Immature natural killer cell (primary cell): ENCODE measurements around the gene TXNIP. TPM values are rescaled to one million over a fixed set of nuclear protein-coding genes. Genes with fewer than 3 reads are reported as not detected.

Experiments
- DNase-seq, 3 donors: peaks; one replicate each; pipeline ENCODE4 v3.0.0; 2022; ENCODE audit warnings: mixed read lengths in 1 of 3
- H3K27ac Mint-ChIP-seq, 6 donors: one replicate each; pipeline ENCODE4 v1.8.0; 2020; ENCODE audit warnings: mixed read lengths in 6 of 6, mild to moderate bottlenecking in 5 of 6, inconsistent platforms in 4 of 6, moderate library complexity in 3 of 6
- H3K27me3 Mint-ChIP-seq, 3 donors: one replicate each; pipeline ENCODE4 v1.8.0; 2020 to 2021; ENCODE audit warnings: low read depth in 3 of 3, mild to moderate bottlenecking in 3 of 3, mixed read lengths in 3 of 3, moderate library complexity in 3 of 3, inconsistent platforms in 1 of 3
- H3K36me3 Mint-ChIP-seq, 3 donors: one replicate each; pipeline ENCODE4 v1.8.0; 2020; ENCODE audit warnings: mixed read lengths in 3 of 3, inconsistent platforms in 2 of 3, mild to moderate bottlenecking in 2 of 3
- H3K4me1 Mint-ChIP-seq, 2 donors: one replicate each; pipeline ENCODE4 v1.8.0; 2020; ENCODE audit warnings: inconsistent platforms in 2 of 2, mild to moderate bottlenecking in 2 of 2, mixed read lengths in 2 of 2, moderate library complexity in 1 of 2
- H3K4me3 Mint-ChIP-seq, 5 donors: one replicate each; pipeline ENCODE4 v1.8.0; 2020; ENCODE audit warnings: mild to moderate bottlenecking in 5 of 5, mixed read lengths in 5 of 5, inconsistent platforms in 3 of 5, moderate library complexity in 3 of 5
- H3K9me3 Mint-ChIP-seq, 6 donors: one replicate each; pipeline ENCODE4 v1.8.0; 2020; ENCODE audit warnings: mild to moderate bottlenecking in 6 of 6, mixed read lengths in 6 of 6, inconsistent platforms in 4 of 6, moderate library complexity in 3 of 6
- polyA plus RNA-seq, 3 donors: library from polyadenylated mRNA; unstranded; fragments of 300-500 nt; fragmentation: Illumina TruSeq; gene quantifications; one replicate each; pipeline ENCODE4 v1.2.3, GENCODE V29; 2021

The TXNIP gene
- polyA plus RNA-seq, 3 donors from 2014 or later, result 3,408 to 4,367 (median 4,229) TPM

DNA sequence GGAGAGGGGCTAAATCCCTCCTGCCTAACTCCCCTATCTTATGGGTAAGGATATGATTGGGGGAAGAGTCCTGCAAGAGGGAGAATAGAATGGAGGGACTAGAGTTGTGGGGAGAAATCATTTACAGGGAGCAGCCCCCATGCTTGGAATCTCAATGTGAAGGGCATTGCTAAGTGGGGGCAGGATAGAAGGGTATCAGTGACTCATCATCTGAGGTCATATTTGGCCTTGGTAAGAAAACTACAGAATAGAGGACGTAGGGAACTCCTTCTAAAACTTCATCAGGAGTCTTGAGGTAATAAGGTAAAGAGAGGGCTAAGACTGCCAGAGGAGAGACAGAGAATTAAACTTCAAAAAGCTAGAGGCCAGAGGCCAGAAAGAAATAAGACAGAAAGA lies 24.7 kb upstream of the TXNIP start:
- peaks cover 0 to 1% (median 0%) of the 10 kb centered on the region in 6 donors for H3K9me3 Mint-ChIP-seq
- H3K36me3 Mint-ChIP-seq, result peaks cover 0 to 4% (median 0%) of the 10 kb centered on the region in 3 donors
- no peak overlapping the region for H3K27ac Mint-ChIP-seq
- DNase-seq, result no peak
- peaks cover 7 to 35% (median 13%) of the 10 kb centered on the region in 3 donors for H3K27me3 Mint-ChIP-seq
- H3K4me3 Mint-ChIP-seq, result no peak overlapping the region
- peaks cover 3 to 5% of the 10 kb centered on the region in 2 donors for H3K4me1 Mint-ChIP-seq

DNA sequence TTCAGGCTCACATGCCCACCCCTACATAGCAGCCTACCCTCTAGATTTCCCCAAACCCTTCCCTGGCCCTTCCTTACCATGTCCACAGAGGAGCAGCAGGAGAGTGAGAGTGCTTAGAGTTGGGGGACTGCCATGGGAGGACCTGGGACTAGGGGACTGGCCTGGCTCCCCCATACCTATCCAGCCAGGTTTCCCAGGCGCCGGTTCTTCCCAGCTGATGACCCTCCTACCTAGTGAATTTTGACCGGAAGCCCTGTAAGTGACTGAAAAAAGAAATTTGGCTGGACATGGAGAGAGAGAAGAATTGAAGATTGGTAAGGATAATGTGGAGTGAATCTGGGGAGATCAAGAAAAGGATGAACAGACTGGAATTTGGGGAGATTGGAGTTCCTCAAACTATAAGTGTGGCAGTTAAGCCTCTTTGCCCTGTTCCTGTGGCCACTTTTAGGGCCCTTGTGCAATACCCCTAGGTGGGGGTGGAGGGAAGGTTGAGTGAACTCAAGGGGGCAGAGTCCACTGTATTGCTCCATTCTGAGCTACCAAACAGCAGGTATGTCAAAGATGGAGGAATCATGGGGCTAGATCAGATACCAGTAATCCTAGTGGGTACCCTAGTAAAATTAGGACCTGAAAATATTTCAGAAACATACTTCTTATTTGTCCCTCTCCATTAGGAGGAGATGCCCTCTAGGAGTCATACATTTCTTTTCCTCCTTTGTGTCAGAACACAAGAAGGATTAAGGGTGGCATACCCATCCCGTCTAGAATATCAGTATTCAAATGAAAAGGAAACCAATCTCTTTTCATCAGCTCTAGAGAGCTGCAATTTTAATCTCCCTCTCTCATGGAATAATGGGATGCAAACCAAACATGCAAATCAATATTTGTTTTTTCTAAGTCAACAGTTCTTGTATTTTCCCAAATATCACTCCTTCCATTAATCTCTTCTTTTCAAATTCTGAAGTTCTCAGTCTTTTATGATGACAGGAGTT lies 24.0 kb upstream of the TXNIP start:
- Mint-ChIP-seq H3K27ac (peak overlapping the region in 1 of 6 donors; percentile 41), H3K27me3 (peaks cover 10 to 35% (median 13%) of the 10 kb centered on the region in 3 donors)

DNA sequence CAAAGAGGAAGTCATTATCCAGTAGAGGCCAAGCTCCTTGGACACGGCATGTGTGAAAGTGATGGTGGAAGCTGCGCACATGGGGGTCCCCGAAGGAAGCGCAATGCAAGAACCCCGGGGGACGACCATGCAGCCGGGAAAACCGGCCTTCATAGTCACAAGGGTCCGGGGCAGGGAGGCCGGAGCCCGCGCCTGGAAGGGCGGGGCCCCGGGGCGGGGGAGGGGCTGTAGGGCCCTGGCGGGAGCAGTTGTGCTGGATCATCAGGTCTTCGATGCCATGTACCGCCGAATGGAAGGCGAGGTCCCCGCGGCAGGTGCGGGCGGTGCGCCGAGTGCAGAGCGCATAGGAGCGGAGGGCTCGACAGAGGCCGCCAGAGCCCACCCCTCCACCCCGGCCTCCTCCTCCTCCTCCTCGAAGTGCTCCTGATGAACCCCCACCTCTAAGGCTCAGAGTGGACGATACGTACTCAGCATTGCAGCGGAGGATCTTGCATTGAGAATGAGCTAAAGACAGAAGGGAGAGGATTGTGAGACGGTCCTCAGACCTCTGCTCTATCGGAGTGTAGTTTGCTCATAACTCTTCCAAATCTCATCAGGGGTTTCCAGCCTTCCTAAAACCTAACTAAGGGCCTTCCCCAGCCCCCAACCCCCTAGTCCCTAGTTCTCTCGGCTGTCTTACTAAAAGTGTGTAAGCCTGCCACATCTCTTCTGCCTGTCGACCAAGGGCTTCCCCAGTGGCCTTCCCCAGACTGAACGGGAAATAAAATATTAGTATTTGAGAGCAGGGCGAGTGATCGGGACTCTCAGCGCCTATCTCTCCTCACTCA lies 23.1 kb upstream of the TXNIP start:
- Mint-ChIP-seq H3K4me3 (no peak overlapping the region), H3K4me1 (peaks cover 3 to 5% of the 10 kb centered on the region in 2 donors), H3K27me3 (peaks cover 12 to 33% (median 18%) of the 10 kb centered on the region in 3 donors)

More for the DNA sequence above, 24.0 kb upstream of the TXNIP start:
- no peak for DNase-seq
- Mint-ChIP-seq H3K4me3 (no peak overlapping the region), H3K4me1 (peaks cover 3 to 5% of the 10 kb centered on the region in 2 donors), H3K9me3 (peaks cover 0 to 1% (median 0%) of the 10 kb centered on the region in 6 donors), H3K36me3 (peaks cover 0 to 4% (median 0%) of the 10 kb centered on the region in 3 donors)

DNA sequence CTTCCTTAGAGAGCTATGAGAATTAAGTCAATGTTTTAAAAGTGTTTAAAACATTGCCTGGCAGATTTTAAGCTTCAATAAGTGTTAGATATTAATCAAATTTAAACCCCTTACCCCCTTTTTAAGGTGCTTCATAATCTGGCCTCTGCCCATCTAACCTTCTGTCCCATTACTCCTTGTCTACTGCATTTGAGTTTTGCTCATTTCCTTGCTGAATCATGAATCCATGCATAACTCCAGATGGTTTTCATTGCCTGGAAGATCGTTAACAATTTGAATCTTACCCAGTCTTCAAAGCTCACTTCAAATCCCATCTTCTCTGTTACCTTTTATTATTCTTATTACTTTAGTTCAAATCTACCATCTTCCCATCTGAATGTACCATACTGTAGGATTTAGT lies 20.5 kb upstream of the TXNIP start:
- peaks cover 16 to 32% (median 16%) of the 10 kb centered on the region in 3 donors for H3K27me3 Mint-ChIP-seq
- H3K36me3 Mint-ChIP-seq, result peaks cover 0 to 4% (median 0%) of the 10 kb centered on the region in 3 donors

More for the DNA sequence above, 23.1 kb upstream of the TXNIP start:
- Mint-ChIP-seq H3K27ac (no peak overlapping the region), H3K9me3 (peaks cover 0 to 1% (median 0%) of the 10 kb centered on the region in 6 donors), H3K36me3 (peaks cover 0 to 4% (median 0%) of the 10 kb centered on the region in 3 donors)
- DNase-seq, result no peak

DNA sequence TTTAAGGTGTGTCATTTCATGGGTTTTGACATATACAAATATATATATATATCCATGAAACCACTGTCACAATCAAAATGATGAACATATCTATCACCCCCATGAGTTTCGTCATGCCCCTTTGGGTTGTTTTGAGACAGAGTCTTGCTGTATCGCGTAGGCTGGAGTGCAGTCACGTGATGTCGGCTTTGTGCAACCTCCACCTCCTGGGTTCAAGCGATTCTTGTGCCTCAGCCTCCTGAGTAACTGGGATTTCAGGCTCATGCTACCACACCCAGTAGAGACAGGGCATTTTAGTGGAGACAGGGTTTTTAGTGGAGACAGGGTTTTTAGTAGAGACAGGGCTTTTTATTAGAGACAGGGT lies 17.2 kb upstream of the TXNIP start:
- H3K4me1 Mint-ChIP-seq, result peaks cover 4 to 7% of the 10 kb centered on the region in 2 donors
- no peak overlapping the region for H3K4me3 Mint-ChIP-seq
- no peak overlapping the region for H3K27ac Mint-ChIP-seq
- DNase-seq, result no peak
- H3K36me3 Mint-ChIP-seq, result no peaks in the 10 kb centered on the region
- peaks cover 0 to 1% (median 0%) of the 10 kb centered on the region in 6 donors for H3K9me3 Mint-ChIP-seq
- H3K27me3 Mint-ChIP-seq, result peaks cover 8 to 11% (median 10%) of the 10 kb centered on the region in 3 donors

More for the DNA sequence above, 20.5 kb upstream of the TXNIP start:
- DNase-seq, result no peak
- H3K4me3 Mint-ChIP-seq, result no peak overlapping the region
- H3K4me1 Mint-ChIP-seq, result peaks cover 6 to 12% of the 10 kb centered on the region in 2 donors
- H3K9me3 Mint-ChIP-seq, result peaks cover 0 to 1% (median 0%) of the 10 kb centered on the region in 6 donors
- H3K27ac Mint-ChIP-seq, result no peak overlapping the region

DNA sequence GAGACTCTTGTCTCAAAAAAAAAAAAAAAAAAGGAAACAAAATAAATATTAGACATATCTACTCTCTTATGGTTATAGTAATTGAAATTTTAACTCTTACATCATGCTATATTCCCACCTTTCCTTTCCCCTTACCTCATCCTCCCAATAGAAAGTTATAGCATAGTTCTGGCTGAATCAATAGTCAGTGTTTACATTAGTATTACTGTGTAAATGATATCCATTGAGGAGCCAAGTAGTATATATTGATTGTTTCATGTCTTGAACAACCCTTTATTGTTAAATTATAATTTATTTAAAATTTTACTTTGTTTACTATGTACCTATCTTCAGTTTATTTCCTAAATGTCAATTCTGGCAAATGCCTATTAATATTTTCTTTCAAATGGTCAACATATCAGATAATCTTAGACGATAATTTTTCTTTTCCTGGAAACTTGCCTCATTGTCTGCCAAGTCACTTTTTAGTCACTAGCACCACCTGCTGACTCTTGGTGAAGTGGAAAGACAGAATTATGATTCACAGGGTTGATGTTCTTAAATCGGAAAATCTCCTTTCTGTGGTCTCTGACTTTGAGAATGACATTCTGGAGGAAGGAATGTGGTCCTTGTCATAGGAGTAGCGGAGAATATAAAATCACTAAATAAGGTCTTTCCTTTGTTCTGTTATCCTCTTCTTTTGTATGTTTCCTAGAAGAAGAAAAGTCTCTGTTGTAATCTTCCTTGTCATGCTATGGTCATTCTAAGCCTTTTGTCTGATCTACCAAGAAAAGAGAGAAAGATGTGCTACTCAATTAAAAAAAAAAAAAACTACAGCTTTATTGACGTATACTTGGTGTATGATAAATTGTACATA lies 16.6 kb upstream of the TXNIP start:
- peak; percentile 63 to 74 (median 67) for DNase-seq
- Mint-ChIP-seq H3K4me1 (peaks cover 4 to 7% of the 10 kb centered on the region in 2 donors), H3K36me3 (no peaks in the 10 kb centered on the region)

DNA sequence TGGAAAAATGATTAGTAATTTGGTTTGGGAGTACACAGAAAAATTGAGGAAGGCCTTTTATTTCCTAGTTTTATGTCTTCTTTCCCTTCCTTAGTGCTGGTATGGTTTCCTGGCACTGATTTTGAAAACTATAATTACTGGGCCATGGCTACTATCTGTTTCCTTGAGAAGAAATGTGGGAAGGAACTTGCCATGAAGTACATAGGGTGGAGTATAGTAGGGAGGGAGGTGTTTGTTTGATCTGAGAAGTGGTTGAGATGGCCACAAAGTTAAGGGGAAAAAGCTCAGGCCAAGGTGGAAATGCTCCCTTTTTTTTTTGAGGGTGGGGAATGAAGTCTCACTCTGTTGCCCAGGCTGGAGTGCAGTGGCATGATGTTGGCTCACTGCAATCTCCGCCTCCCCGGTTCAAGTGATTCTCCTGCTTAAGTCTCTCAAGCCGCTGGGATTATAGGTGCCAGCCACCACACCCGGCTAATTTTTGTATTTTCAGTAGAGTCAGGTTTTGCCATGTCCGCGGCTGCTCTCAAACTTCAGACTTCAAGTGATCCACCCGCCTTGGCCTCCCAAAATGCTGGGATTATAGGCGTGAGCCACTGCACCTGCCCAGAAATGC lies 13.9 kb upstream of the TXNIP start:
- Mint-ChIP-seq H3K27ac (peak overlapping the region in 1 of 6 donors; percentile 78), H3K9me3 (no peaks in the 10 kb centered on the region), H3K27me3 (peaks cover 6 to 14% (median 9%) of the 10 kb centered on the region in 3 donors), H3K36me3 (peaks cover 0 to 4% (median 0%) of the 10 kb centered on the region in 3 donors), H3K4me3 (no peak overlapping the region), H3K4me1 (peaks cover 26 to 32% of the 10 kb centered on the region in 2 donors)
- DNase-seq, result no peak

More for the DNA sequence above, 16.6 kb upstream of the TXNIP start:
- peak overlapping the region in 1 of 5 donors; percentile 4 for H3K4me3 Mint-ChIP-seq
- no peak overlapping the region for H3K27ac Mint-ChIP-seq
- H3K9me3 Mint-ChIP-seq, result peaks cover 0 to 1% (median 0%) of the 10 kb centered on the region in 6 donors
- peaks cover 6 to 8% (median 8%) of the 10 kb centered on the region in 3 donors for H3K27me3 Mint-ChIP-seq

DNA sequence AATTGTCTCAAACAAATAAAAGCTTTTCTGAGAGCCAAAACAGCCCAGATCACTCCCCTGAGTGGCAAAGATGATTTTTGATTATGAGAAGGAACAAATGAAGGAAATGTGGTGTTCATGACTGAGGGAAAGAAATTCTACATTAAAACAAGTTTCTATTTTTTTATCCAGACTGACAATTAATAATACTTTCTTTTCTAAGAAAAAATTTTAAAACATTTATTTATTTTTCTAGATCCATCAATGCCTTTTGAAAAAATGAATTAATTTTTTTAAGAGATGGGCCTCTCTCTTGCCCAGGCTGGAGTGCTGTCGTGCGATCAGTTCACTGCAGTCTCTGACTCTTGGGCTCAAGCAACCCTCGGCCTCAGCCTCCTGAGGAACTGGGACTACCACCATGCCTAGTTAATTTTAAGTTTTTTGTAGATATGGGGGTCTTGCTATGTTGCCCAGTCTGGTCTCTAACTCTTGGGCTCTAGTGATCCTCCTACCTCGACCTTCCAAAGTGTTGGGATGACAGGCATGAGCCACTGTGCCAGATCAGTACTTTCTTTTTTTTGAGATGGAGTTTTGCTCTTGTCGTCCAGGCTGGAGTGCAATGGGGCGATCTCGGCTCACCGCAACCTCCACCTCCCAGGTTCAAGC lies 11.2 kb upstream of the TXNIP start:
- peak overlapping the region; percentile 73 to 91 (median 87) for H3K27ac Mint-ChIP-seq
- H3K4me3 Mint-ChIP-seq, result peak overlapping the region in 4 of 5 donors; percentile 69 to 86 (median 82)
- DNase-seq, result no peak
- H3K9me3 Mint-ChIP-seq, result no peaks in the 10 kb centered on the region
- H3K4me1 Mint-ChIP-seq, result peaks cover 27 to 33% of the 10 kb centered on the region in 2 donors
- peaks cover 0 to 4% (median 0%) of the 10 kb centered on the region in 3 donors for H3K36me3 Mint-ChIP-seq
- H3K27me3 Mint-ChIP-seq, result peaks cover 0 to 9% (median 5%) of the 10 kb centered on the region in 3 donors

DNA sequence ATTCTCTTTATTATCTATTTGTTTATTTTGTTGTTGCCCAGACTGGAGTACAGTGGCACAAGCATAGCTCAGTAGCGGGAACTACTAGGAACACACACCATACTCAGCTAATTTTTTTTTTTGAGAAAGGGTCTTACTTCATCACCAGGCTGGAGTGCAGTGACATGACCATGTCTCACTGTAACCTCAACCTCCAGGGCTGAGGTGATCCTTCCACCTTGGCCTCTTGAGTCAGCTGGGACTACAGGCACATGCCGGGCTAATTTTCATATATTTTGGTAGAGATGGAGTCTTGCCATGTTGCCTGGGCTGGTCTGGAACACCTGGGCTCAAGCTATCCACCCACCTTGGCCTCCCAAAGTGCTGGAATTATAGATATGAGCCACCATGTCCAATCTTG lies 5.3 kb upstream of the TXNIP start:
- Mint-ChIP-seq H3K9me3 (peaks cover 0 to 2% (median 0%) of the 10 kb centered on the region in 6 donors), H3K4me3 (peak overlapping the region in 1 of 5 donors; percentile 63), H3K4me1 (peaks cover 59 to 67% of the 10 kb centered on the region in 2 donors), H3K36me3 (peaks cover 0 to 4% (median 0%) of the 10 kb centered on the region in 3 donors), H3K27me3 (peaks cover 0 to 10% (median 7%) of the 10 kb centered on the region in 3 donors), H3K27ac (peak overlapping the region in 4 of 6 donors; percentile 79 to 88 (median 82))
- DNase-seq, result no peak

DNA sequence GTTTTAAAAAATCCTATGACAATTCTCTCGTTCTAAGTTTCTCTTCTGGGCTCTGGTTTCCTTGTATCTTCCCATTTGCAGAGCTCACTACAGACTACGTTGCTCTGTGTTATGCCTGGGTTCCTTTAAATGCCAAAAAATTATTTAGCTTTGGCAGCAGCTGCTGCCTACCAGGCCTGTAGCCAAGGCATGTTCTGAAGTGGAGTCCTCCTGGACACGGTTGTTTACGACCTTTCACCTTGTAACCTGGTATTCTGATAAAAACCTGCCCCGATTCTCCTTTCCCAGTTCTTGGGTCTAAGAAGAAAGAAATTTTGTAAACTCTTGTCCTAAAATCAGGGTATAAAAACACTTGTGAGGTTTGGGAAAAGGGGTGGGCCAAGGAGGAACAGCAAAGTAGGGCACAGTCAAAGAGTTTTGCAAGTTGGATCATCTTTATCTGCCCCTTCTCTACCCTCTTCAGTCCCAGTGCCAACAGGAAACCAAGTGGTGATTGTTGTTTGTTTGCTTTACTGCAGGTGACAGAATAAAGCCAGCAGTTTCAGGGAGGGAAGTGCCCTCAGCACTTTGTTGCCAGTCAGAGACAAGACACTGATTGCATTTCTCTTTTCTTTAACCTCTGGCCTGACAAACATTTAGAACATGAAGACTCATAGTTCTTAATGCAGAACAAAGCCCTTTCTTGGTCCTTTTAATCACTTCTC lies 3.1 kb upstream of the TXNIP start:
- Mint-ChIP-seq H3K9me3 (peaks cover 0 to 6% (median 0%) of the 10 kb centered on the region in 6 donors), H3K4me3 (peak overlapping the region; percentile 73 to 100 (median 98)), H3K27ac (peak overlapping the region; percentile 84 to 98 (median 96)), H3K27me3 (peaks cover under 1 to 12% (median 9%) of the 10 kb centered on the region in 3 donors), H3K4me1 (peaks cover 40 to 47% of the 10 kb centered on the region in 2 donors), H3K36me3 (peaks cover 20 to 21% (median 20%) of the 10 kb centered on the region in 3 donors)
- peak in 2 of 3 donors; percentile 26 to 41 for DNase-seq

DNA sequence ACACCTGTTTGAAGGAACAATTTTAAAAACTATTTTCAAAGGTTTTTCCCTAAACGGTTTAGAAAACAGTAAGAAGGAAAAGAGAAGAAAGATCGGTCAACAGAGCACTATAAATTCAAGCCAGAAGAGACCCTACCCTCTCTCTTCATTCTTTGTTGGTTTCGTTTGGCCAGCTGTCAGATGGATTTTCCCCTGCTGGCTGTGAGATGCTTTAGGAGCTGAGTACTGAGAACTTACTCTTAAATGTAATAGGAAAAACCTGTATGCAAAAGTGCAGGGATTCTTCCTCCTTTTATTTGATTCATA lies 1.3 kb upstream of the TXNIP start:
- H3K9me3 Mint-ChIP-seq, result peaks cover 0 to 7% (median 3%) of the 10 kb centered on the region in 6 donors
- peaks cover 8 to 20% (median 12%) of the 10 kb centered on the region in 3 donors for H3K27me3 Mint-ChIP-seq
- H3K4me1 Mint-ChIP-seq, result peaks cover 54 to 58% of the 10 kb centered on the region in 2 donors
- peaks cover 38 to 39% (median 38%) of the 10 kb centered on the region in 3 donors for H3K36me3 Mint-ChIP-seq
- peak overlapping the region; percentile 97 to 100 (median 98) for H3K4me3 Mint-ChIP-seq
- DNase-seq, result peak in 1 of 3 donors; percentile 20
- peak overlapping the region; percentile 96 to 98 (median 97) for H3K27ac Mint-ChIP-seq
